Spleen (tissue), 11 donors: ENCODE data around the gene SLC10A3. TPM values are rescaled to one million over a fixed set of nuclear protein-coding genes. Genes with fewer than 3 reads are reported as not detected.

Experiments
- DNase-seq: peaks from one replicate; pipeline ENCODE4 v3.0.0-alpha.2; 2020
- H3K27ac ChIP-seq, 8 donors: fragments of 200-600 bp; sonication (generic) in 7 of 8; 1 replicate in 4 of 8; 2 replicates in 4 of 8; pipeline versions ENCODE4 v1.5.0 to v1.8.0; 2016 to 2021; ENCODE audit warnings: inconsistent platforms in 4 of 8, mild to moderate bottlenecking in 4 of 8, moderate library complexity in 1 of 8
- H3K27me3 ChIP-seq, 7 donors: fragments of 200-600 bp; sonication (generic) in 6 of 7; replicated peaks in 1 of 7; 1 replicate in 4 of 7; 2 replicates in 3 of 7; pipeline versions ENCODE4 v1.5.0 to v1.8.0; 2016 to 2021; ENCODE audit warnings: inconsistent platforms in 3 of 7, mild to moderate bottlenecking in 1 of 7
- H3K36me3 ChIP-seq, 6 donors: fragments of 200-600 bp; sonication (generic) in 5 of 6; 1 replicate in 4 of 6; 2 replicates in 2 of 6; pipeline versions ENCODE4 v1.5.0 to v1.8.0; 2016 to 2021; ENCODE audit warnings: inconsistent platforms in 2 of 6
- H3K4me1 ChIP-seq, 6 donors: fragments of 200-600 bp; sonication (generic) in 5 of 6; 1 replicate in 3 of 6; 2 replicates in 3 of 6; pipeline versions ENCODE4 v1.5.0 to v1.8.0; 2016 to 2021; ENCODE audit warnings: inconsistent platforms in 3 of 6
- H3K4me3 ChIP-seq, 8 donors: fragments of 200-600 bp; sonication (generic) in 7 of 8; 1 replicate in 4 of 8; 2 replicates in 4 of 8; pipeline versions ENCODE4 v1.5.0 to v1.8.0; 2016 to 2021; ENCODE audit warnings: inconsistent platforms in 4 of 8, mild to moderate bottlenecking in 4 of 8, moderate library complexity in 2 of 8
- H3K9me3 ChIP-seq, 8 donors: fragments of 200-600 bp; sonication (generic) in 7 of 8; 1 replicate in 4 of 8; 2 replicates in 4 of 8; pipeline versions ENCODE4 v1.5.0 to v1.8.0; 2016 to 2021; ENCODE audit warnings: inconsistent platforms in 4 of 8
- CTCF ChIP-seq, 11 experiments: fragments of 200-600 bp in 7 of 11; fragments of 450-650 bp in 4 of 11; sonication (generic) in 4 of 11; IDR thresholded peaks in 8 of 11; conservative IDR thresholded peaks in 3 of 11; 1 replicate in 7 of 11; 2 replicates in 4 of 11; pipeline versions ENCODE4 v1.4.0 to v1.8.0; 2016 to 2021; ENCODE audit warnings: antibody characterized with exemption in 11 of 11, inconsistent platforms in 4 of 11, mild to moderate bottlenecking in 1 of 11
- POLR2A ChIP-seq, 3 donors: fragments of 450-650 bp; IDR thresholded peaks; one replicate each; pipeline ENCODE4 v1.5.1; 2017; ENCODE audit warnings: antibody characterized with exemption in 3 of 3, mild to moderate bottlenecking in 1 of 3
- POLR2AphosphoS5 ChIP-seq, 3 donors: sonication (generic); formaldehyde crosslinking; IDR thresholded peaks; one replicate each; pipeline ENCODE4 v1.5.1; 2017; ENCODE audit warnings: antibody characterized with exemption in 3 of 3
- WGBS, 5 donors: extraction: QIAGEN DNeasy Blood & Tissue Kit in 3 of 5; methylation state at CpG; one replicate each; pipeline versions ENCODE4 v1.1.5 to v1.1.7; 2013 to 2018; 5-methylcytosine and 5-hydroxymethylcytosine counted together
- intact Hi-C: fragments of 100-400 bp; cut with DNase I; formaldehyde crosslinking; loops from one replicate; pipeline ENCODE4 v1.15.0; 2023; ENCODE audit warnings: low total_unique reads
- polyA plus RNA-seq, 3 donors: library from polyadenylated mRNA; stranded (reverse); fragments of 200-250 nt; gene quantifications; one replicate each; pipeline ENCODE4 v1.2.1, GENCODE V29; 2013
- total RNA-seq, 7 donors: library from RNA; depleted of rRNA in 3 of 7; stranded (reverse); fragments of >200 nt in 3 of 7; fragmentation: NEBNext Ultra II Directional in 4 of 7; extraction: Animal tissue kit (Norgen Biotek cat#: 25700) in 4 of 7; gene quantifications; one replicate each; pipeline versions ENCODE4 v1.1.0 to v1.2.1, GENCODE V29; 2016 to 2021
- donor health status: healthy with polysubstance abuse.
- donor health status: DM: no; HTN: no; CAD: no; lungs with moderate emphysema.
- donor health status: DM: no; HTN: no; CAD: no.
- donor health status: Bipolar disorder and iron deficiency.
- donor health status: healthy.
- donor health status: DM: no; HTN: no; CAD: no.
- donor health status: DM: yes; HTN: yes; CAD: no.

SLC10A3 gene
- total and polyA plus RNA-seq, 10 donors: 11.0 to 21.8 (median 16.8) TPM

GRCh38 chrX:154495472-154495922 lies 5.1 kb upstream of the SLC10A3 start:
- Histone ChIP-seq H3K27me3 (no peaks in the 10 kb centered on the region), H3K4me1 (peaks cover 0 to 8% (median 0%) of the 10 kb centered on the region in 6 donors), H3K9me3 (no peaks in the 10 kb centered on the region), H3K36me3 (no peaks in the 10 kb centered on the region), H3K27ac (no peak overlapping the region), H3K4me3 (no peak overlapping the region)
- WGBS, 5 donors: 45 to 75% (median 63%) methylated on average over 6 of the region's 6 CpGs
- intact Hi-C loops: no loop called here
- TF ChIP-seq POLR2AphosphoS5 (IDR thresholded peaks at IDR 0.05) (no peak), POLR2A (IDR thresholded peaks at IDR 0.05) (no peak), CTCF (IDR thresholded peaks at IDR 0.05 in 8 of 11, conservative IDR thresholded peaks at IDR 0.05 in 3 of 11) (no peak)
- DNase-seq: no peak

- no peak for TF ChIP-seq POLR2A (IDR thresholded peaks at IDR 0.05)
- TF ChIP-seq POLR2AphosphoS5 (IDR thresholded peaks at IDR 0.05): no peak
- TF ChIP-seq CTCF (IDR thresholded peaks at IDR 0.05 in 8 of 11, conservative IDR thresholded peaks at IDR 0.05 in 3 of 11): no peak
- Histone ChIP-seq H3K9me3 (no peaks in the 10 kb centered on the region), H3K27me3 (no peaks in the 10 kb centered on the region), H3K4me3 (no peak overlapping the region), H3K27ac (no peak overlapping the region), H3K4me1 (peaks cover 0 to 11% (median under 1%) of the 10 kb centered on the region in 6 donors), H3K36me3 (no peaks in the 10 kb centered on the region)
- no peak for DNase-seq
- intact Hi-C loops: no loop called here
- WGBS, 5 donors: 66 to 88% (median 76%) methylated on average over 3 of the region's 3 CpGs
These were observed 4.3 kb upstream of the SLC10A3 start for GRCh38 chrX:154494715-154495114.

- WGBS, 5 donors: 0 to 38% (median 9%) methylated on average over 2 to 19 of the region's 19 CpGs; no CpG with 5 or more reads in 1 of the 5 donors
These were observed 412 bp downstream of the SLC10A3 start for GRCh38 chrX:154490021-154490413.

More at GRCh38 chrX:154490021-154490413, 412 bp downstream of the SLC10A3 start:
- H3K27ac ChIP-seq: peak overlapping the region; percentile 77 to 96 (median 92)
- intact Hi-C loops: no loop called here
- no peaks in the 10 kb centered on the region for H3K27me3 ChIP-seq
- no peaks in the 10 kb centered on the region for H3K9me3 ChIP-seq
- no peak for DNase-seq
- H3K36me3 ChIP-seq: peaks cover 0 to 20% (median 0%) of the 10 kb centered on the region in 6 donors
- peaks cover 0 to 51% (median 31%) of the 10 kb centered on the region in 6 donors for H3K4me1 ChIP-seq
- peak overlapping the region; percentile 35 to 78 (median 50) for H3K4me3 ChIP-seq
- TF ChIP-seq POLR2A (IDR thresholded peaks at IDR 0.05) (no peak), POLR2AphosphoS5 (IDR thresholded peaks at IDR 0.05) (no peak), CTCF (IDR thresholded peaks at IDR 0.05 in 8 of 11, conservative IDR thresholded peaks at IDR 0.05 in 3 of 11) (no peak)
